Measurements from ENCODE around the gene NCOA6. TPM values are rescaled to one million over a fixed set of nuclear protein-coding genes. Genes with fewer than 3 reads are reported as not detected.

Gene NCOA6
- total RNA-seq, 1 donor from 2014 or later: 19.2 TPM

DNA sequence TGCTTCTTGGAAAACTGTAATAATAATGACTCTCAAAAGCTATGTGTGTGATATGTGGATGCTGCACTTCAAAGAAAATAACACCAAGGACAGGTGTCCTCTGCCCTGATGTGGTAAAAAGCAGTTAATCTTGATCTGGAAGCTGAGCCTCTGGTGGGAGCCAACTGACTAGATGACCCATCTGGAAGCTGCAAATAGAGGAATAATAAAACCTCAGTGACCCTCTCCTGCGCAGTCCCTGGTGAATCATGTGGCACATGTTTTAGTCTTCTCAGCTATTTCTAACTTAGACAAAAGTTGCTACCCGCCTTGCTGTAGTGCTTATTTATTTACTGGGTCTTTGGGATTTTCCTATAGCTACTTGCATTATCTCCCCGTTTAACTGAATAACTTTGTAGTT is 74.0 kb downstream of the NCOA6 start:
- peaks cover 0 to 43% of the 10 kb centered on the region in 2 donors for H3K36me3 ChIP-seq
- no peaks in the 10 kb centered on the region for H3K9me3 ChIP-seq
- no peak overlapping the region for H3K27ac ChIP-seq
- no peak overlapping the region for H3K4me3 ChIP-seq
- TF ChIP-seq, protein P1, sequence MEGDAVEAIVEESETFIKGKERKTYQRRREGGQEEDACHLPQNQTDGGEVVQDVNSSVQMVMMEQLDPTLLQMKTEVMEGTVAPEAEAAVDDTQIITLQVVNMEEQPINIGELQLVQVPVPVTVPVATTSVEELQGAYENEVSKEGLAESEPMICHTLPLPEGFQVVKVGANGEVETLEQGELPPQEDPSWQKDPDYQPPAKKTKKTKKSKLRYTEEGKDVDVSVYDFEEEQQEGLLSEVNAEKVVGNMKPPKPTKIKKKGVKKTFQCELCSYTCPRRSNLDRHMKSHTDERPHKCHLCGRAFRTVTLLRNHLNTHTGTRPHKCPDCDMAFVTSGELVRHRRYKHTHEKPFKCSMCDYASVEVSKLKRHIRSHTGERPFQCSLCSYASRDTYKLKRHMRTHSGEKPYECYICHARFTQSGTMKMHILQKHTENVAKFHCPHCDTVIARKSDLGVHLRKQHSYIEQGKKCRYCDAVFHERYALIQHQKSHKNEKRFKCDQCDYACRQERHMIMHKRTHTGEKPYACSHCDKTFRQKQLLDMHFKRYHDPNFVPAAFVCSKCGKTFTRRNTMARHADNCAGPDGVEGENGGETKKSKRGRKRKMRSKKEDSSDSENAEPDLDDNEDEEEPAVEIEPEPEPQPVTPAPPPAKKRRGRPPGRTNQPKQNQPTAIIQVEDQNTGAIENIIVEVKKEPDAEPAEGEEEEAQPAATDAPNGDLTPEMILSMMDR (IDR thresholded peaks at IDR 0.05): no peak
- TF ChIP-seq POLR2AphosphoS5 (IDR thresholded peaks at IDR 0.05; ENCODE audit: insufficient read depth in 1 of 2, low read depth in 1 of 2) (no peak), POLR2A (IDR thresholded peaks at IDR 0.05) (no peak)
- intact Hi-C loops (cut with DNase I): no loop called here
- DNase-seq (ENCODE audit: extremely low spot score in 2 of 2): no peak
- H3K27me3 ChIP-seq: no peaks in the 10 kb centered on the region
- H3K4me1 ChIP-seq: peaks cover 5% of the 10 kb centered on the region

DNA sequence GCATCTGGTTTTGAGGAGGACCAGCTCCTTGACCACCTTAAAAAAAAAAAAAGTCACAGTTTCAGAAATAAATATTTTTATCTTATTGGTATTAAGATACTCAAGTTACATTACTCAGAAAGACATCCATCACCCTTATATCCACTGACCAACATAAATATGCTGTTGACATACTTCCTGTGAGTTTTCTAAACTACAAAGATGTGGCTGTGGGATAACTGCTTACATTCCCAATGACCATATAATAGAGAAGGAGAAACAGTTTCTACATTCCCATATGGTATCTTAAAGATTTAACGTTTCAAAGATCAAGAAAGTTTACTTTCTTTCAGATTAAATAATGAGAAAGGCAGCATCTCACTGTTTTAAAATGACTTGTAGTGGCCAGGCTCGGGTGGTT is 75.0 kb downstream of the NCOA6 start:
- no peak overlapping the region for H3K4me3 ChIP-seq
- intact Hi-C loops (cut with DNase I): no loop called here
- H3K4me1 ChIP-seq: peaks cover 5% of the 10 kb centered on the region
- no peak overlapping the region for H3K27ac ChIP-seq
- no peak for DNase-seq (ENCODE audit: extremely low spot score in 2 of 2)
- TF ChIP-seq POLR2AphosphoS5 (IDR thresholded peaks at IDR 0.05; ENCODE audit: insufficient read depth in 1 of 2, low read depth in 1 of 2) (no peak), POLR2A (IDR thresholded peaks at IDR 0.05) (no peak)
- TF ChIP-seq, protein P1 (IDR thresholded peaks at IDR 0.05): no peak
- H3K36me3 ChIP-seq: peaks cover 0 to 43% of the 10 kb centered on the region in 2 donors
- H3K9me3 ChIP-seq: no peaks in the 10 kb centered on the region
- H3K27me3 ChIP-seq: no peaks in the 10 kb centered on the region

DNA sequence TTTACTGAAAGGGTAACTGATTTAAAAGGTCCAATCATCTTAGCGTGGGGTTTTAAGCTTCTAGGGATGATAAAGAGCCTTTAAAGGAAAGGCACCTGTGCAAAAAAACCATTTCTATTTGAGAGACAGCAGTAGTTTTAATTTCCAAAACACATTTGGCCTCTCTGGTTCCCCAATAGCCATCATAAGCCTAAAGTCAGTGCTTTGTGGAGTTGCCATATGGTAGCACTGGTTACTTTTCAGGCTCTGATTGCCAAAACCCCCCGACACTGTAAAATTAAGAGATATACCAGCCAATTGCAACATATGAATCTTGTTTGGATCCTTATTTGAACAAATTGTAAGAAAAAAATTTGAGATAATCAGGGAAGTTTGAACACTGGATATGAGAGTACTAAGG is 76.7 kb downstream of the NCOA6 start:
- peaks cover 0 to 42% of the 10 kb centered on the region in 2 donors for H3K36me3 ChIP-seq
- TF ChIP-seq POLR2AphosphoS5 (IDR thresholded peaks at IDR 0.05; ENCODE audit: insufficient read depth in 1 of 2, low read depth in 1 of 2) (no peak), POLR2A (IDR thresholded peaks at IDR 0.05) (no peak)
- TF ChIP-seq, protein P1 (IDR thresholded peaks at IDR 0.05): no peak
- H3K4me3 ChIP-seq: no peak overlapping the region
- intact Hi-C loops (cut with DNase I): no loop called here
- DNase-seq (ENCODE audit: extremely low spot score in 2 of 2): no peak
- no peaks in the 10 kb centered on the region for H3K4me1 ChIP-seq
- no peaks in the 10 kb centered on the region for H3K27me3 ChIP-seq
- H3K9me3 ChIP-seq: no peaks in the 10 kb centered on the region
- no peak overlapping the region for H3K27ac ChIP-seq

DNA sequence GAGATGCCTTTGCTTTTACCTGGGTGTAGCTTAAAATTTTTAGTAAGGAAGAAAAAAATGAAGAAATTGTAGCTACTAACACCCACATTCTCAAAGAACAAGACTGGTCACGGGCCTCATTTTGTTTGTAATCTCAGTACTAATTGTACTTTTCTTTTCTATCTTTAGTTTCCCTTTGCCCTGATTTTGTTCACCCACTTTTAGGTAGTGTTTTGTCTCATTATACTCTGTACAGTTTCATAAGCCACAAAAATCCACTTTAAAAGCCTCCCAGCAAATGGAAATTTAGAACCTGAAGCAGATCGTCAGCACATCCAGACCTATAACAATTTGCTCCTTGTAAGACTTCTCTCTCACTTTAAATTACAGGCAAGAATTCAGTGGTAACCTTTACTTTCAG is 78.0 kb downstream of the NCOA6 start:
- peaks cover 0 to 54% of the 10 kb centered on the region in 2 donors for H3K36me3 ChIP-seq
- H3K4me3 ChIP-seq: no peak overlapping the region
- no peaks in the 10 kb centered on the region for H3K27me3 ChIP-seq
- TF ChIP-seq POLR2A (IDR thresholded peaks at IDR 0.05) (no peak), POLR2AphosphoS5 (IDR thresholded peaks at IDR 0.05; ENCODE audit: insufficient read depth in 1 of 2, low read depth in 1 of 2) (no peak)
- TF ChIP-seq, protein P1 (IDR thresholded peaks at IDR 0.05): no peak
- H3K9me3 ChIP-seq: no peaks in the 10 kb centered on the region
- no peak for DNase-seq (ENCODE audit: extremely low spot score in 2 of 2)
- H3K4me1 ChIP-seq: no peaks in the 10 kb centered on the region
- intact Hi-C loops (cut with DNase I): no loop called here
- no peak overlapping the region for H3K27ac ChIP-seq

DNA sequence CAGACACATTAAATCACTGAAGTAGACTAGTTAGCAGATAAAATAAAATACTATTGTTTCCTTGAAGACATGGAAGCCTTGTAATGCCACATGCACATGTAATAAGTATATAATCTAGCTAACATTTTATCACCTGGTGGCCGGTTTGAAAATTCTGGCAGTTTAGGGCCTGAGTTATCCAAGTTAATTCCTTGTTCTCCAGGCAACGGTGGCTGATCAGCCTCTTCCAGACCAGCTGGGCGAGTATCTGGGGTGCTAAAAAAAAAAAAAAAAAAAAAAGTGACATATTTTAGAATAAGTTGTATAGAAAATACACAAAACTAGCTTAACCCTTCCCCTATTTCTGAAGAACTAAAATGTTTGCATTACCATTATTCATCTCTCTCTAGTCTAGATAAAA is 78.8 kb downstream of the NCOA6 start:
- Histone ChIP-seq H3K36me3 (peaks cover 0 to 59% of the 10 kb centered on the region in 2 donors), H3K9me3 (no peaks in the 10 kb centered on the region), H3K27ac (no peak overlapping the region), H3K4me1 (no peaks in the 10 kb centered on the region), H3K27me3 (no peaks in the 10 kb centered on the region), H3K4me3 (no peak overlapping the region)
- TF ChIP-seq POLR2AphosphoS5 (IDR thresholded peaks at IDR 0.05; ENCODE audit: insufficient read depth in 1 of 2, low read depth in 1 of 2) (no peak), POLR2A (IDR thresholded peaks at IDR 0.05) (no peak)
- TF ChIP-seq, protein P1 (IDR thresholded peaks at IDR 0.05): no peak
- DNase-seq (ENCODE audit: extremely low spot score in 2 of 2): no peak
- intact Hi-C loops (cut with DNase I): no loop called here
